ENCODE data around the gene DCTN4. TPM values are rescaled to one million over a fixed set of nuclear protein-coding genes. Genes with fewer than 3 reads are reported as not detected.

The DCTN4 gene
- total RNA-seq, 4 donors from 2014 or later, result 23.2 to 55.3 (median 42.4) TPM

DNA sequence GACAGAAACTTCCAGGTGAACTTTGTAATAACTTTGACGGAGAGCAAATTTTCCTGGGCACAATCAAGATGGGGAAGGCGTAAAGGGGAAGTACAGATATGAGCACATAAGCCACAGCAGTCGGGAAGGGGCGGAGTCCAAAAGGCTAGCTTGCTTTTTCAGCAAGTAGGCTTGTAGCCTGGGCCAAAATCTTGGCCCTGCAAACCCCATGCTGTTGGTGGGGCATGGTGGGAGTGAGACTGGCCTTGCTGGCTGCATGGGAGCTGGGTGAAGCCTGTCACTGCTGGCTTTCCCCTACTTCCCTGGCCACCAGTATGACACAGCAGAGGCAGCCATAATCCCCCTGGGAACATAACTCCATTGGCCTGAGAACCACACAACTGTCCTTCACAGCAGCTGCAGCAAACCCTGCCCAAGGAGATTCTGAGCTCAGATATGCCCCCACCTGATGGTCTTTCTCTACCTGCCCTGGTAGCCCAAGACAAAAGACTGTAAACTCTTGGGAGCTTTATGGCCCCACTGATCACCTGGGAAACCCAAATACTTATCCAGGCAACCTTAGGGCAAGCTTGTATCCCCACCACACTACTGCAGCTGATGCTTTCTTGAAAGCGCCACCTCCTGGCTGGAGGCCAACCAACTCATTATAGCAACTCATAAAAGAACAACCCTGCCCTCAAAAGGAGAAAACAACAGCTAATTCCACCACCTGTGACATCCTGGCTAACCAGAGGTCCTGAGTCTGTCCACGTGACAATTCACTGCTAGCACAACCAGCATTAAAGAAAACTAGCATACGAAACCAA is 24.0 kb downstream of the DCTN4 start:
- Histone ChIP-seq H3K27me3 (no peaks in the 10 kb centered on the region), H3K27ac (peak overlapping the region; percentile 3 to 72 (median 18)), H3K36me3 (peaks cover 0 to 60% (median 17%) of the 10 kb centered on the region in 4 donors), H3K9me3 (peaks cover 0 to 6% of the 10 kb centered on the region in 2 donors), H3K4me1 (peaks cover 0 to 26% (median 5%) of the 10 kb centered on the region in 4 donors), H3K4me3 (no peak overlapping the region)
- intact Hi-C loops (cut with DNase I; ENCODE audit: low total_unique reads), result no loop called here
- in situ Hi-C loops (cut with MboI; ENCODE audit: low pct_ligation_motif_present in 1 of 4, low pct_unique_long_range_greater_than_20kb in 1 of 4, low sequenced_read_pairs in 3 of 4), result no loop called here
- TF ChIP-seq, protein P1, sequence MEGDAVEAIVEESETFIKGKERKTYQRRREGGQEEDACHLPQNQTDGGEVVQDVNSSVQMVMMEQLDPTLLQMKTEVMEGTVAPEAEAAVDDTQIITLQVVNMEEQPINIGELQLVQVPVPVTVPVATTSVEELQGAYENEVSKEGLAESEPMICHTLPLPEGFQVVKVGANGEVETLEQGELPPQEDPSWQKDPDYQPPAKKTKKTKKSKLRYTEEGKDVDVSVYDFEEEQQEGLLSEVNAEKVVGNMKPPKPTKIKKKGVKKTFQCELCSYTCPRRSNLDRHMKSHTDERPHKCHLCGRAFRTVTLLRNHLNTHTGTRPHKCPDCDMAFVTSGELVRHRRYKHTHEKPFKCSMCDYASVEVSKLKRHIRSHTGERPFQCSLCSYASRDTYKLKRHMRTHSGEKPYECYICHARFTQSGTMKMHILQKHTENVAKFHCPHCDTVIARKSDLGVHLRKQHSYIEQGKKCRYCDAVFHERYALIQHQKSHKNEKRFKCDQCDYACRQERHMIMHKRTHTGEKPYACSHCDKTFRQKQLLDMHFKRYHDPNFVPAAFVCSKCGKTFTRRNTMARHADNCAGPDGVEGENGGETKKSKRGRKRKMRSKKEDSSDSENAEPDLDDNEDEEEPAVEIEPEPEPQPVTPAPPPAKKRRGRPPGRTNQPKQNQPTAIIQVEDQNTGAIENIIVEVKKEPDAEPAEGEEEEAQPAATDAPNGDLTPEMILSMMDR (IDR thresholded peaks at IDR 0.05), result no peak
- no peak for TF ChIP-seq EP300 (IDR thresholded peaks at IDR 0.05; ENCODE audit: low read depth)
- TF ChIP-seq POLR2AphosphoS5 (IDR thresholded peaks at IDR 0.05), result no peak
- no peak for TF ChIP-seq POLR2A (IDR thresholded peaks at IDR 0.05)
- peak; percentile 40 for DNase-seq
- 75 to 82% methylated on average over 2 to 7 of the region's 7 CpGs for WGBS, 2 donors (ENCODE audit: low coverage in 1 of 2)

DNA sequence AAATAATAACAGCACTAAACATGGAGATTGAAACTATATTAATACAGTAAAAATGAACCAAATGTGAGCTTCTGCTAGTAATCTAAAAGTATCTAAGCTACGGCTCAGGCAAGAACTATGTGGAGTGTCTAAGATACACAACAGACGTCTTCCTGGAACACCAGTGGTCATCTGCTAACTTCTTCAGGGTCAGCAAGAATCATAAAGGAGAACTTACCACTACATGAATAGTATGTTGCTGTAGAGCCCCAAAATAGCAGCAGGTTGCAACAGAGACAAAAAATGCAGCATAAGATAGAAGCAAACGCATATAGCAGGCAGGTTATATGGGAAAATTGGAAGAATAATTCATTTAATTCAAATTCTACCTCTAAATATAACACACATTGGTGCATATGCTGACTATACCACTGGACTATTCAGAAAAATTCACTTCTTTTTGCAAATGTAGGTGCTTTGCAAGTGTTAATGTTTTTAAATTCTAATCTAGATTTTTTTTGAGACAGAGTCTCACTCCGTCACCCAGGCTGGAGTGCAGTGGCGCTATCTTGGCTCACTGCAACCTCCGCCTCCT is 27.1 kb downstream of the DCTN4 start:
- no peak for TF ChIP-seq EP300 (IDR thresholded peaks at IDR 0.05; ENCODE audit: low read depth)
- no peak for DNase-seq
- intact Hi-C loops (cut with DNase I; ENCODE audit: low total_unique reads), result no loop called here
- Histone ChIP-seq H3K27me3 (no peaks in the 10 kb centered on the region), H3K9me3 (peaks cover 0 to 6% of the 10 kb centered on the region in 2 donors), H3K4me3 (no peak overlapping the region), H3K4me1 (peaks cover 0 to 8% (median 4%) of the 10 kb centered on the region in 4 donors), H3K27ac (peak overlapping the region in 1 of 4 donors; percentile 19), H3K36me3 (peaks cover 0 to 84% (median 30%) of the 10 kb centered on the region in 4 donors)
- in situ Hi-C loops (cut with MboI; ENCODE audit: low pct_ligation_motif_present in 1 of 4, low pct_unique_long_range_greater_than_20kb in 1 of 4, low sequenced_read_pairs in 3 of 4), result no loop called here
- 87 to 92% methylated on average over 4 to 6 of the region's 6 CpGs for WGBS, 2 donors (ENCODE audit: low coverage in 1 of 2)

DNA sequence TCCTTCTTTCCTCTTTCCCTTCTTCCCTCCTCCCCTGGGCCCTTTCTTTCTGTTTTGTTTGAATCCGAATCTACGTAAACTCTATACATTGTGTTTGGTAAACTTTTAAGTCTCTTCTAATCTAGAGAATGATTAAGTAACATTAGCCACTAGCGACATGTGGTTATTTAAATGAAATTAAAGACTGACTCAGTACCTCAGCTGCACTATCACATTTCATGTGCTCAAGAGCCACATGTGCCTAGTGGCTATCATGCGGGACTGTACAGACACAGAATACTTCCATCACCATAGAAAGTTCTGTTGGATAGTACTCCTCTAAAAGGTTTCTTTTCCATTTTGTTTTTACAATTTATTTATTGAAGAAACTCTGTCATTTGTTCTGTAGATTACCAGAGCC is 29.0 kb downstream of the DCTN4 start:
- H3K27me3 ChIP-seq, result no peaks in the 10 kb centered on the region
- intact Hi-C loops (cut with DNase I; ENCODE audit: low total_unique reads) (no loop called here), in situ Hi-C loops (cut with MboI; ENCODE audit: low pct_ligation_motif_present in 1 of 4, low pct_unique_long_range_greater_than_20kb in 1 of 4, low sequenced_read_pairs in 3 of 4) (no loop called here)
- H3K9me3 ChIP-seq, result no peaks in the 10 kb centered on the region
- H3K27ac ChIP-seq, result no peak overlapping the region
- no peak overlapping the region for H3K4me3 ChIP-seq
- H3K36me3 ChIP-seq, result peaks cover 0 to 87% (median 40%) of the 10 kb centered on the region in 4 donors
- H3K4me1 ChIP-seq, result peaks cover 0 to under 1% (median under 1%) of the 10 kb centered on the region in 4 donors
- TF ChIP-seq POLR2AphosphoS5 (IDR thresholded peaks at IDR 0.05), result no peak
- TF ChIP-seq EP300 (IDR thresholded peaks at IDR 0.05; ENCODE audit: low read depth), result no peak
- 93 to 100% methylated on average over 1 to 4 of the region's 4 CpGs for WGBS, 2 donors (ENCODE audit: low coverage in 1 of 2)
- DNase-seq, result no peak

DNA sequence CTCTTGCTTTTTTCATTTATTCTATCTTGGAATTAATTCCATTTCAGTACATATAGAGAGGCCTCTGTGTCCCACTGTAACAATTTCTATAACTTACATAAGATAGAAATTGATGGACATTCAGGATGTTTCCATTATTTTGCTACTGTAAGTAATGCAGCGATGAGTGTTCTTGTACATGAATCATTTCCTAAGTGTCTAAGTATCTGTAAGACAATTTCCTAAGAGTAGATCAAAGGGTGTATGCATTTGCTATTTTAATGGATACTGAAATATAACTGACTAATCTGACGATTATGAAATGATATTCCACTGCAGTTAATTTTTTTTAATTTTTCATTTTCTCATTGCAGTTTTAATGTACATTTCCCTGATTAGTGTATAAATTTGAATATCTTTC is 35.0 kb downstream of the DCTN4 start:
- H3K9me3 ChIP-seq, result no peaks in the 10 kb centered on the region
- 89 to 96% methylated on average over 2 of the region's 2 CpGs for WGBS, 2 donors (ENCODE audit: low coverage in 1 of 2)
- H3K4me1 ChIP-seq, result no peaks in the 10 kb centered on the region
- TF ChIP-seq POLR2AphosphoS5 (IDR thresholded peaks at IDR 0.05), result no peak
- TF ChIP-seq POLR2A (IDR thresholded peaks at IDR 0.05), result no peak
- TF ChIP-seq, protein P1 (IDR thresholded peaks at IDR 0.05), result no peak
- TF ChIP-seq EP300 (IDR thresholded peaks at IDR 0.05; ENCODE audit: low read depth), result no peak
- H3K4me3 ChIP-seq, result no peak overlapping the region
- no peaks in the 10 kb centered on the region for H3K27me3 ChIP-seq
- in situ Hi-C loops (cut with MboI; ENCODE audit: low pct_ligation_motif_present in 1 of 4, low pct_unique_long_range_greater_than_20kb in 1 of 4, low sequenced_read_pairs in 3 of 4), result no loop called here
- DNase-seq, result no peak
- intact Hi-C loops (cut with DNase I; ENCODE audit: low total_unique reads), result no loop called here
- H3K36me3 ChIP-seq, result peaks cover 0 to 83% (median 40%) of the 10 kb centered on the region in 4 donors
- H3K27ac ChIP-seq, result no peak overlapping the region

DNA sequence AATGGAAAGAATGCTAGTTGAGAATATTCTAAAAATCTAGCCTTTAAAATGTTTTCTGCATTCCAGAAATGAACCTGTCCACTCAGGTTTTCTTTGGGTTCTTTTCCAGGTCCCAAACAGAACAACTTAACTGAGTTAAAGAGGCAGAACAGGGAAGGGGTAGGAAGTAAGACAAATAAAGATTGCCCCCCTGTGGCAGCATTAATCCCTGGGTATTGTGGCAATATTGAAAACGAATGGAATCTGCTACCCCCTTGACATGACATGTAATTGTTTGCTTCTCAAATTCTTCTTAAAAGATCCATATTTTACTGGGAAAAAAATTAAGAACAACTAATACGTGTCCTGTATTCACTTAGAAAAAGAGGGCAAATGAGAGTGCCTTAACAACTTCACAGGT is 48.7 kb downstream of the DCTN4 start:
- in situ Hi-C loops (cut with MboI; ENCODE audit: low pct_ligation_motif_present in 1 of 4, low pct_unique_long_range_greater_than_20kb in 1 of 4, low sequenced_read_pairs in 3 of 4) (no loop called here), intact Hi-C loops (cut with DNase I; ENCODE audit: low total_unique reads) (no loop called here)
- no peaks in the 10 kb centered on the region for H3K4me1 ChIP-seq
- TF ChIP-seq, protein P1 (IDR thresholded peaks at IDR 0.05), result peak in 1 of 5 experiments; percentile 8
- TF ChIP-seq EP300 (IDR thresholded peaks at IDR 0.05; ENCODE audit: low read depth) (no peak), POLR2AphosphoS5 (IDR thresholded peaks at IDR 0.05) (no peak), POLR2A (IDR thresholded peaks at IDR 0.05) (no peak)
- no peak overlapping the region for H3K27ac ChIP-seq
- H3K4me3 ChIP-seq, result no peak overlapping the region
- 57 to 100% methylated on average over 1 to 2 of the region's 2 CpGs for WGBS, 2 donors (ENCODE audit: low coverage in 1 of 2)
- no peaks in the 10 kb centered on the region for H3K9me3 ChIP-seq
- no peak for DNase-seq
- no peaks in the 10 kb centered on the region for H3K27me3 ChIP-seq
- peaks cover 0 to 60% (median 23%) of the 10 kb centered on the region in 4 donors for H3K36me3 ChIP-seq

Measured in transverse colon (tissue), 4 donors.